ENCODE results near the gene TECPR2. TPM values are rescaled to one million over a fixed set of nuclear protein-coding genes. Genes with fewer than 3 reads are reported as not detected.
"Not testable (repeated sequence)": the region's sequence is repeated elsewhere in the genome, so short reads cannot be mapped to it uniquely, and the experiment has no call there.

TECPR2 gene
- total RNA-seq, 2 experiments from 2014 or later, result 4.7 to 5.0 TPM

DNA sequence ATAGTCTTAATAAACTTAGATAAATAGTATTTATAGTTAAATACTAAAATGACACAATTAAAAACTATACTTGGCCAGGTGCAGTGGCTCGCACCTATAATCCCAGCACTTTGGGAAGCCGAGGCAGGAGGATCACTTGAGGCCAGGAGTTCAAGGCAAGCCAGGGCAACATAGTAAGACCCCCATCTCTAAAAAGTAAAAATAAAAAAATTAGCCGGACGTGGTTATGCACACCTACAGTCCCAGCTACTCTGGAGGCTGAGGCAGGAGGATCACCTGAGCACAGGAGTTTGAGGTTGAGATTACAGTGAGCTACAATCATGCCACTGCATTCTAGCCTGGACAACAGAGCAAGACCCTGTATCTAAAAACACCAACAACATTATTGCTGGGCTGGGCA is 16.1 kb upstream of the TECPR2 start:
- intact Hi-C loops (cut with micrococcal nuclease), result no loop called here
- no peaks in the 10 kb centered on the region for H3K4me1 Mint-ChIP-seq (ENCODE audit: low read depth)
- no peak overlapping the region for H3K4me3 Mint-ChIP-seq
- no peaks in the 10 kb centered on the region for H3K9me3 Mint-ChIP-seq
- H3K36me3 Mint-ChIP-seq (ENCODE audit: low read depth), result peaks cover 31% of the 10 kb centered on the region
- TF ChIP-seq, protein P1, sequence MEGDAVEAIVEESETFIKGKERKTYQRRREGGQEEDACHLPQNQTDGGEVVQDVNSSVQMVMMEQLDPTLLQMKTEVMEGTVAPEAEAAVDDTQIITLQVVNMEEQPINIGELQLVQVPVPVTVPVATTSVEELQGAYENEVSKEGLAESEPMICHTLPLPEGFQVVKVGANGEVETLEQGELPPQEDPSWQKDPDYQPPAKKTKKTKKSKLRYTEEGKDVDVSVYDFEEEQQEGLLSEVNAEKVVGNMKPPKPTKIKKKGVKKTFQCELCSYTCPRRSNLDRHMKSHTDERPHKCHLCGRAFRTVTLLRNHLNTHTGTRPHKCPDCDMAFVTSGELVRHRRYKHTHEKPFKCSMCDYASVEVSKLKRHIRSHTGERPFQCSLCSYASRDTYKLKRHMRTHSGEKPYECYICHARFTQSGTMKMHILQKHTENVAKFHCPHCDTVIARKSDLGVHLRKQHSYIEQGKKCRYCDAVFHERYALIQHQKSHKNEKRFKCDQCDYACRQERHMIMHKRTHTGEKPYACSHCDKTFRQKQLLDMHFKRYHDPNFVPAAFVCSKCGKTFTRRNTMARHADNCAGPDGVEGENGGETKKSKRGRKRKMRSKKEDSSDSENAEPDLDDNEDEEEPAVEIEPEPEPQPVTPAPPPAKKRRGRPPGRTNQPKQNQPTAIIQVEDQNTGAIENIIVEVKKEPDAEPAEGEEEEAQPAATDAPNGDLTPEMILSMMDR (IDR thresholded peaks at IDR 0.05), result no peak
- no peak overlapping the region for H3K27ac Mint-ChIP-seq
- ChIA-PET CTCF (no interaction called here), POLR2A (interaction anchor here (1.6 kb wide), 1 partner anchor 14 kb away, joined by 3 read pairs; no protein-coding TSS in a partner anchor)
- DNase-seq, result no peak
- no peaks in the 10 kb centered on the region for H3K27me3 Mint-ChIP-seq
- no peak for ATAC-seq

DNA sequence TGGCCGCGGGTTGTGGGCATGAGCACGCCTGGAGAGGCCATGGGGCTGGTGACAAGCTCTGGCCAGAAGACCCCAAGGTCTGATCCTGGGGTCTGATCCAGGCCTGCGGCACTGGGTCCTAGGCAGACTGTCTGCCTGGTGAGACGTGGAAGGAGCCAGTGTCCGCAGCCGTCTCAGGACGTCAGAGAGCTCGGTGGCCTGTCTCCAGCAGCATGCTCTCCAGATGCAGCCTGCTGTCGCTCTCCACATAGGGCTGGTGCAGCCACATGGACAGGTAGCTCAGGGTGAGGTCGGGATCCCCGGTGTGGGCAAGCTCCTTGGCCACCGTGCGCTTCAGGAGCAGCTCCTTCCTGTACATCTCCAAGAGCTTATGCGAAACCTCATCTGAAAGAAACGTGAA is 14.4 kb upstream of the TECPR2 start:
- H3K36me3 Mint-ChIP-seq (ENCODE audit: low read depth), result peaks cover 27% of the 10 kb centered on the region
- no peak for DNase-seq
- CTCF ChIA-PET, result interaction anchor here (1.6 kb wide), 1 partner anchor 11 kb away, joined by 5 read pairs; no protein-coding TSS in a partner anchor
- no peak for ATAC-seq
- intact Hi-C loops (cut with micrococcal nuclease), result no loop called here
- peaks cover 7% of the 10 kb centered on the region for H3K4me1 Mint-ChIP-seq (ENCODE audit: low read depth)
- H3K27ac Mint-ChIP-seq, result no peak overlapping the region
- H3K4me3 Mint-ChIP-seq, result no peak overlapping the region
- H3K9me3 Mint-ChIP-seq, result no peaks in the 10 kb centered on the region
- POLR2A ChIA-PET, result interaction anchor here (1.1 to 1.6 kb wide), 2 partner anchors 12 to 14 kb away, joined by 4 to 8 read pairs; partner anchors contain the start of genes CINP and TECPR2
- H3K27me3 Mint-ChIP-seq, result no peaks in the 10 kb centered on the region
- TF ChIP-seq, protein P1 (IDR thresholded peaks at IDR 0.05), result no peak

DNA sequence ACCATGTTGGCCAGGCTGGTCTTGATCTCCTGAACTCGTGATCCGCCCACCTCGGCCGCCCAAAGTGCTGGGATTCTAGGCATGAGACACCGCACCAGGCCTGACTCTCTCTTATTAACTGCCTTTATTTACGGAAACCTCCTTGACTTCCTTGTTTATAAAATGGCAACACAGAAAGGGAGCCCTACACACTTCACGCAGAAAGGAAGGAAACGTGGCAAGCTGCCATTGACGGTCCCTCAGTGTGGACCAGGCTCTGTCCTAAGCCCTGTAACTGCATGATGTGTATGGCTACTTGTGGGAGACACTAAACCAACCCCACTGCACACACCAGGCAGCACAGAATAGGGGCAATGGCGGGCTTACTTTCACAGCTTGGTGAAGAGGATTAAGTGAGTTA is 11.7 kb upstream of the TECPR2 start:
- ChIA-PET POLR2A (interaction anchor here (0.6 to 1.7 kb wide), 3 partner anchors 9 to 439 kb away, joined by 3 to 4 read pairs (median 3); partner anchors contain the start of genes CINP and TECPR2), CTCF (interaction anchor here (1.2 to 1.6 kb wide), 3 partner anchors 11 to 86 kb away, joined by 3 to 5 read pairs (median 4); no protein-coding TSS in a partner anchor)
- H3K27me3 Mint-ChIP-seq, result no peaks in the 10 kb centered on the region
- ATAC-seq (no peak), DNase-seq (no peak)
- H3K9me3 Mint-ChIP-seq, result no peaks in the 10 kb centered on the region
- TF ChIP-seq, protein P1 (IDR thresholded peaks at IDR 0.05), result no peak
- H3K36me3 Mint-ChIP-seq (ENCODE audit: low read depth), result peaks cover 27% of the 10 kb centered on the region
- no peak overlapping the region for H3K27ac Mint-ChIP-seq
- intact Hi-C loops (cut with micrococcal nuclease), result no loop called here
- peaks cover 9% of the 10 kb centered on the region for H3K4me1 Mint-ChIP-seq (ENCODE audit: low read depth)
- H3K4me3 Mint-ChIP-seq, result no peak overlapping the region

DNA sequence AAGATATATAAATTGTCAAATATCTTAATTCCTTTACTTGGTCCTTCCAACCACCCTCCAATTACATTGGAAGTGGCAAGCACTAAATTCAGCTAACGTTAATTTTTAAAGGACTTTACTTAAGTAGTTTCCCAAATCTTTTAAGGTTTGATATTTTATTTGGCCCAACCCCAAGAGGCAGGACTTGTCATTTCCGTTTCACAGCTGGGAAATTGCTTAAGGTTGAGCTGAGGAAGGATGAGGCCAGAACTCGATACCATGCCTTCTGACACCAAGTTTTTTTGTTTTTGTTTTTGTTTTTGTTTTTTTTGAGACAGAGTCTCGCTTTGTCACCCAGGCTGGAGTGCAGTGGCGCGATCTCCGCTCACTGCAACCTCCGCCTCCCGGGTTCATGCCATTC is 11.1 kb upstream of the TECPR2 start:
- ATAC-seq; DNase-seq; H3K4me3 Mint-ChIP-seq; H3K9me3 Mint-ChIP-seq; H3K27me3 Mint-ChIP-seq; H3K27ac Mint-ChIP-seq; intact Hi-C loops (cut with micrococcal nuclease); H3K4me1 Mint-ChIP-seq (ENCODE audit: low read depth): not testable (repeated sequence)
- peaks cover 31% of the 10 kb centered on the region for H3K36me3 Mint-ChIP-seq (ENCODE audit: low read depth)
- CTCF ChIA-PET, result interaction anchor here (1.6 kb wide), 2 partner anchors 10 to 86 kb away, joined by 3 to 5 read pairs; no protein-coding TSS in a partner anchor
- POLR2A ChIA-PET, result interaction anchor here (0.6 to 1.7 kb wide), 2 partner anchors 11 to 438 kb away, joined by 3 to 4 read pairs; partner anchors contain the start of genes CINP and TECPR2

DNA sequence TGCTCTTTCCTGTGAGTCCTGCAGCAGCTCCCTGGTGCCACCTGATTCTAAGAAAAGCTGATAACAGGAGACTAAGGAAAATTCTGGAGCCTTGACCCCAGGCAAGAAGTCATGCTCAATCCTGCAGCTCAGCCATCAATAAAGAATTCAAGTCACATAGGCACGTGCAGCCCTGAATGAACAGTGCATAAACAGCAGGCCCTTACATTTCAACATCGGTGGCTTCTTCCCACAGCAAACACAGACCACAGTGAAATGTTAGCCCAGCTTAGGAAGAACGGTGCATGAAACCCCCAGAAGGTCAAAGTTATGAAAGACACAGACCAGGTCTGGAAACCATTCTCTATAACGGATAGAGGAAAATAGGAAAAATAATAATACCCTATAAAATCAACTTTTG is 10.5 kb upstream of the TECPR2 start:
- ChIA-PET POLR2A (no interaction called here), CTCF (interaction anchor here (1.6 kb wide), 2 partner anchors 10 to 85 kb away, joined by 3 to 5 read pairs; no protein-coding TSS in a partner anchor)
- peaks cover 9% of the 10 kb centered on the region for H3K4me1 Mint-ChIP-seq (ENCODE audit: low read depth)
- TF ChIP-seq, protein P1 (IDR thresholded peaks at IDR 0.05), result no peak
- DNase-seq (no peak), ATAC-seq (no peak)
- no peaks in the 10 kb centered on the region for H3K27me3 Mint-ChIP-seq
- intact Hi-C loops (cut with micrococcal nuclease), result no loop called here
- H3K4me3 Mint-ChIP-seq, result no peak overlapping the region
- no peak overlapping the region for H3K27ac Mint-ChIP-seq
- no peaks in the 10 kb centered on the region for H3K9me3 Mint-ChIP-seq
- peaks cover 34% of the 10 kb centered on the region for H3K36me3 Mint-ChIP-seq (ENCODE audit: low read depth)
